H4 (cell line): Measurements from ENCODE around the gene PPP1R1B. TPM values are rescaled to one million over a fixed set of nuclear protein-coding genes. Genes with fewer than 3 reads are reported as not detected.

Source experiments
- DNase-seq: peaks from one replicate; pipeline ENCODE4 v3.0.0-alpha.2; 2015; ENCODE audit warnings: low spot score
- total RNA-seq: library from RNA; depleted of rRNA; stranded (reverse); fragments of >200 nt; shearing (Covaris generic); gene quantifications from 2 replicates; pipeline ENCODE4 v1.2.3, GENCODE V29; 2014

The PPP1R1B gene
- total RNA-seq, 1 experiment from 2014 or later: not detected

DNA sequence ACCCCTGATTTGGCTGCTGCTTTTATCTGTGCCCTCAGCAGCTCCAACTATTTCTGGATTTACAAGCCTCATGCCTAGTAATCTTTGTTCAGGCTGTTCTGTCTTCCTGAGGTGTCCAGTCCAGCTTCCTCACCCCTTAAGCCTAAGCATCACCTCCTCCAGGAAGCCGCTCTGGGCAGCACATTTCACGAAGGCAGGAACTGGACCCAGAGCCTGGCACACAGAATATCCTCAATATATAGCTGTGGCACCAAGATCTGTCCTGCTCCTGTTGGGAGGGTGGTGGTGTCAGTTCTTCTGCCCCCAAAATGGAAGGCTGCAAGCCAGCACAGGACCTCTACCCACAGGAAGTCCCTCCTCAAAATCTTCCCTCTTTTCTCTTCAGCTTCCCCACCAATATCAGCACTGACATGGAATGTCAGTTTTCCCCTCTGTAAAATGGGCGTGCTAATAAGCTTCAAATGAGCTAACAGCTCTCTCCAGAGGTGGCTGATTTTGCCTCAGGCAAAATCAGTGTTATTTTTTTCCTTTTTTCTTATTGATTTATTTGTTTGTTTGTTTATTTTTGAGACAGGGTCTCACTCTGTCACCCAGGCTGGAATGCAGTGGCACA is 12.1 kb upstream of the PPP1R1B start:
- DNase-seq: no peak

GRCh38 chr17:39615434-39615833 is 11.3 kb upstream of the PPP1R1B start:
- DNase-seq: no peak

DNA sequence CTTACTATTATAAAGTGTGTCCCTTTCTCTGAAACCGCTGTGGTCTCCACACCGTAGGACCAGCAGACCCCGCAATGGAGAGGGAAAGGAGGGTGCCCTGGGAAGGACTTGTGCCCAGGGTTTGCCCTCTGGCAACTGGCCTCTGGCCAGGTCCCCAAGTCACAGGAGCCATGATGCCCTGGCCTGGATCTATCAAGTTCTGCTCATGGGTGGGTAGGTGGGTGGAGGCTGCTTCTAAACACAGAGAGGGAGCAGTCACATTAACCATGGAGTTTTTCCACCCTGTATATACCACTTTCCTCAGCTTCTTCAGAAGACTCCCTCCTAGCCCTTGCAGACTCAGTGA is 9.7 kb upstream of the PPP1R1B start:
- no peak for DNase-seq

- peak; percentile 54 for DNase-seq
Observed at GRCh38 chr17:39617446-39618245, 9.1 kb upstream of the PPP1R1B start.

DNA sequence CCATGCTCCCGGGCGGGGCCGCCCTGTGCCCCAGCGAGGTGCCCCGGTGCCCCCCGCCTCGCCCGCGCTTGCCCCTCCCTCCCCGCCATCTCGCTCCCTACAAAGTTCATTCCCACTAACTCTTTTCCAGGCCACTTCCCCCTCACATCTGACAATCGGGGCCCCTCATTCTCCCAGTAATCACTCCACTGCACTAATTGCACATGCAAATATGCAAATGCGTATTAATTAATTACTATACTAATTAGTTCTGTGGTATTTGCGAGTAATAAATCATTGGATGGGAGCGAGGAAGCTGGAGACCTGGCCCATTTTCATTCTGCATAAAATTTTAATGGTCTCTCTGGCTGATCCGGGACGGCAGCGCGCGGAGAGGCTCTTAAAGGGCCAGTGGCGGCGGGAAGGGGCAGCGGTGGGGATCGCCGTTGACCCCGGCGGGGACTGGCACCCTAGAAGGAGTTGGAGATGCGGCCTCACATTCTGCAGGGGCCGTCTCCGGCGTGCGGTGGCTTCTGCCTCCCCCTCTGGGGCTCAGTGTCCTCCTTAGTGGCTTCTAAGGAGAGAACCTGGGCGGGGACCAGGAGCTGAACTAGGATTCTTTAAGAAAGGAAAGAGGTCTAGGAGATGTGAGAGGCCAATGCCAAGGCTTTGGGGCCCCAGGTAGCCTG is 8.4 kb upstream of the PPP1R1B start:
- DNase-seq: no peak

DNA sequence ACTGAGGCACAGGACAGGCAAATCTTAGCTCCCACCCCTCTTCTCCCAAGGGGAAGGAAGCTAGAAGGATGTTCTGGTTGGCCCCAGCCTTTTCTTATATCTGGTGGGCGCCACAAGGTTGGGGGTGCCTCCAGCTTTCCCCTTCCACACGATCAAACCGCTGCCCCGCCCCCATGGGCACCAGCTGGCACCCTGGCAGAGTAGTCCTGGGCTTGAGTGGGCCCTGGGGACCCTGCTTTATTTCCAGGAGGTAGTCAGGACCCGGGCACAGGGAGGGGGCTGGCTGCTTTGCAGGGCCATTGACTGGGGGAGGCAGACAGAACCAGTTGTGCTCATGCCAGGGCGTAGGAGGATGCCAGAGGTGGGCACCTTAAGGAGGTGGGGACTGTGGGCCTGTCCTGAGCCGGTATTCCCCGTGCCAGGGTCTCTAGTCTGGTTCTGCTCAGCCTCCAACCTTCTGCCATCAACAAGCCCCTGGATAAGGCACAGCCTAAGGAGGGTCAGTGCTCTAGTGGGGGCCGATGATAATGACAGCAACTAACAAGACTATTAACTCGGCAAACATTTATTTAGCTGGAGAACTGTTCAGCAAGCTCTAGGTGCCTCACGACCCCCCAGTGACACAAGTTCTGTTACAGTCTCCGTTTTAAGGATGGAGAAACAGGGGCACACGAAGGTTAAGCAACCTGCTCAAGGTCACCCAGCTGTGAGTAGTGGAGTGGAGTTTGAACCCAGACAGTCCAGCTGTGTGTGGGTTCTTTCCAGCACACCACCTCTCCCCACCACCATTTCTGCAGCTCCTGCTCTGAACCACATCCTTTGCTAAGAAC is 7.6 kb upstream of the PPP1R1B start:
- no peak for DNase-seq

DNA sequence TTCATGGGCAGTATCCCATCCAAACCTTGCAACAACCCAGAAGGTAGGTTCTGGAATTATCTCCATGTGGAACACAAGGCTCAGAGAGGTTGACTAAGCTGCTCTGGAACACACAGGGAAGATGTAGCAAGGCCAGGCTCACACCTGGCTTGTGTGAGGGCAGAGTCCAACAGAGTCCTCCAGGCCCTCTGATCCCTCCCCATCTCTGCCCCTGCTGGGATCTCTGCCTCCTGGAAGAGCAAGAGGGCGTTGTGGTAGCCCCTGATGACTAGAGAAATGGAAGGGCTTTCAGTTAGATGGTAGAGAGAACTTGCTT is 7.0 kb upstream of the PPP1R1B start:
- no peak for DNase-seq

GRCh38 chr17:39621523-39622379 is 5.0 kb upstream of the PPP1R1B start:
- peak; percentile 67 for DNase-seq

DNA sequence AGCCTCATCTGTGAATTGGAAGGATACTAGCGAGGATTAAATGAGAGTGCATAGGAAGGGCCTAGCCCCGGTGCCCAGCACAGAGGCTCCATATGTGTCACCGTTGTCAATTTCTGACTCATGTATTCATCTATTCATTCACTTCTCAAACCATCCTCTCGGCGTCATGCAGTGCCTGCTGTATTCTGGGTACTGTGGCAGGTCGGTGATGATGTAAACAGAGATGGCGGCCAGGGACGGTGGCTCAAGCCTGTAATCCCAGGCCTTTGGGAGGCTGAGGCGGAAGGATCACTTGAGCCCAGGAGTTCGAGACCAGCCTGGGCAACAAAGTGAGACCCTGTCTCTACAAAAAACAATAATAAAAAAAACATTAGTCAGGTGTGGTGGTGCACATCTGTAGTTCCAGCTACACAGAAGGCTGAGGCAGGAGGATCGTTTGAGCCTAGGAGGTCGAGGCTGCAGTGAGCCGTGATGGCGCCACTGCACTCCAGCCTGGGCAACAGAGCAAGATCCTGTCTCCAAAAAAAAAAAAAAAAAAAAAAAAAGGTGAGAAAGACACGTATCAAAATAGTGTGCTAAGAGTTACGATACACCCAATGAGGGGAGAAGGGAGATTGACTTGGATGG is 4.3 kb upstream of the PPP1R1B start:
- no peak for DNase-seq

GRCh38 chr17:39623356-39623950 is 3.3 kb upstream of the PPP1R1B start:
- peak; percentile 67 for DNase-seq

DNA sequence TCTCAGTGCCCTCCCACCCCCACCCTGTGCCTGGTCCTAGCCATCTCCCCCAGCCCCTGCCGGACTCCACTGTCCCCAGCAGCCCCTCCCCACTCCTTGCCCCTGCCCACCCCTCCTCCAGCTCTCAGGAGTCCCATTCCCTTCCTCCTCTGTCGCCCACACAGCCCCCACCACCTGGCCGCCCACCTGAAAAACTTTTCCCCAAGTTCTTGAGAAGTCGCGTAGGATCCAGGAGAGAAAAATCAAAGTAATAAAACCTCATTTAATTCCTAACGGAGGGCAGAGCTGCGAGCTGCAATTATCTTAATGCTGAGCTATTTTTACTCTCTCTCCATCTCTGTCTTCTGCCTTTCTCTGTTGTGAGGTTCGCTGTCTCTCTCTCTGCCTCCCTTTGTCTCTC is 2.4 kb upstream of the PPP1R1B start:
- DNase-seq: no peak

DNA sequence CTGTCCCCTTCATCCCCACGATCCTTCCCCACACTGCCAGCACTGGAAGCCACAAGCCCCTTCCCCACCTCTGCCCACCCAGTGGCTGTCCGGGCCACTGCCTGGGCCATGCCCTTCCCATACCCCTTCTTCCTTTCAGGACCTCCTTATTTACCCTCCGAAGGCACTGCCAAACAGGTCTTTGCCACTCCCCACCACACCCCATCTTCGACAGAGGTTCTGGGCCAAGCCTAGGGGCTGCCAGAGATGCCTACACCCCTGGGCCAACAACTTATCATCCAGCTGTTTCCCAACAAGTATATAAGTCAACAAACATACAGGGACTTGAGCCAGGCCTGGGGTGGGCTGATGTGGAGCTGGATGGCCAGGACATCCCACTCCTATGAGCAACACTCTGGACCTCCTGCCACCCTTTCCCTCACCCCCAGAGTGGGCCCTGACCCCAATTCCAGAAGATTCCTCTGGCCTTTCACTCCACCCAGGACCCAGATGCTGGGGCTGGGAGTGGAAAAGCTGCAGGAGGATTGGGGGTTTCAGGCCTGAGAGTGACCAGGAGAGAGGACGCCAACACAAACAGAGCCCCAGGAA is 1.5 kb upstream of the PPP1R1B start:
- no peak for DNase-seq

GRCh38 chr17:39627047-39627711 is 427 bp downstream of the PPP1R1B start:
- no peak for DNase-seq

- DNase-seq: no peak
Observed at GRCh38 chr17:39627712-39628516, 1.2 kb downstream of the PPP1R1B start.

GRCh38 chr17:39628655-39629493 is 2.1 kb downstream of the PPP1R1B start:
- no peak for DNase-seq

GRCh38 chr17:39629494-39629880 is 2.7 kb downstream of the PPP1R1B start:
- no peak for DNase-seq

DNA sequence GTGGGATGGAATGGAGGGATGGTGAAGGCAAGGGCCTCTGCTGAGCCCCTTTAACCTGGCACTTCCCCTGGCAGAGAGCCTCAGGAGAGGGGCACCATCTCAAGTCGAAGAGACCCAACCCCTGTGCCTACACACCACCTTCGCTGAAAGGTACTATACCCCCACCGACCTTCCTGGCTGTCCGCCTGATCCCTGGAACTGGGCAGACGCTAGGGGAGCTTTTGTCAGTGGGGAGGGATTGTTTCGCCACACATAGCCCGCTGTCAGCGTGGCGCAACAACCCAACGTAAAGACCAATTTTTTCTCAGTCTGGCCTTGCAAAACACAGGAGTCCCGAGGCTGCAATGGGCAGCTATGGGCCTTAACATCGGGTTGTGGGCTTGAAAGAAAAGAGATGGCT is 3.1 kb downstream of the PPP1R1B start:
- no peak for DNase-seq

DNA sequence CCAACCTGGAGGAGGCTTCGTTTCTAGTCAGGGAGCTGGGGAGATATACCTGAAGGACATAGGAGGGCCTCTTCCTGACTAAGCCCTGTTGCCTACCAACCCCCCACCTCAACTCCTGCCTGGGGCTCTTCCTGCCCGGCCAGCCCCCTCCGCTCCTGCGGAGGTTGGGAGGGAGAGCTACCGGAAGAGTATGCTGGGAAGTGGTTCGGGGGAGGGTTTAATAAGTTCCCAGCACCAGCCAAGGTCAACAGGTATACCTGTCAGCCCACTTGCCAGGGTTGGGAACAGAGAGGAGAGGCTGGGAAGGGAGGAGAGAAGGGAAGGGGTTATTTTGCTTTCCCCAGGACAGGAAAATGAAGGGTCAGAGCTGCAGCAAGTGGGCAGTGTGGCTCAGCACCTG is 4.7 kb downstream of the PPP1R1B start:
- no peak for DNase-seq
